HCEC 1CT (cell line): ENCODE data around the gene PRTFDC1.
"Not testable (repeated sequence)": the region's sequence is repeated elsewhere in the genome, so short reads cannot be mapped to it uniquely, and the experiment has no call there.

Experiments used
- DNase-seq: peaks from one replicate; pipeline ENCODE4 v3.0.0-alpha.2; 2017

Gene PRTFDC1

GRCh38 chr10:24952143-24952706, at the start of gene PRTFDC1:
TSS of gene PRTFDC1 (minus strand) at chr10:24952606. CDS start at chr10:24952575, 31 bp downstream.
- DNase-seq: peak; percentile 60

- DNase-seq: no peak
Observed at GRCh38 chr10:24998044-24998443, 45.6 kb upstream of the PRTFDC1 start.

GRCh38 chr10:24995072-24995471, 42.7 kb upstream of the PRTFDC1 start:
- DNase-seq: no peak

GRCh38 chr10:24993237-24993958, 41.0 kb upstream of the PRTFDC1 start:
- DNase-seq: no peak

GRCh38 chr10:24992512-24993133, 40.2 kb upstream of the PRTFDC1 start:
- no peak for DNase-seq

GRCh38 chr10:24991298-24991697, 38.9 kb upstream of the PRTFDC1 start:
- DNase-seq: no peak

- peak; percentile 39 for DNase-seq
Observed at GRCh38 chr10:24989867-24990266, 37.5 kb upstream of the PRTFDC1 start.

GRCh38 chr10:24988831-24989640, 36.6 kb upstream of the PRTFDC1 start:
- DNase-seq: no peak

- DNase-seq: no peak
Observed at GRCh38 chr10:24984906-24985305, 32.5 kb upstream of the PRTFDC1 start.

- no peak for DNase-seq
Observed at GRCh38 chr10:24983946-24984345, 31.5 kb upstream of the PRTFDC1 start.

GRCh38 chr10:24983130-24983529, 30.7 kb upstream of the PRTFDC1 start:
- no peak for DNase-seq

GRCh38 chr10:24982319-24983112, 30.1 kb upstream of the PRTFDC1 start:
- DNase-seq: no peak

GRCh38 chr10:24981161-24981710, 28.8 kb upstream of the PRTFDC1 start:
- no peak for DNase-seq

- DNase-seq: no peak
Observed at GRCh38 chr10:24979685-24980084, 27.3 kb upstream of the PRTFDC1 start.

- peak; percentile 72 for DNase-seq
Observed at GRCh38 chr10:24974976-24975375, 22.6 kb upstream of the PRTFDC1 start.

- no peak for DNase-seq
Observed at GRCh38 chr10:24973163-24973562, 20.8 kb upstream of the PRTFDC1 start.

- DNase-seq: no peak
Observed at GRCh38 chr10:24971374-24971773, 19.0 kb upstream of the PRTFDC1 start.

GRCh38 chr10:24969841-24970281, 17.5 kb upstream of the PRTFDC1 start:
- no peak for DNase-seq

GRCh38 chr10:24968951-24969350, 16.5 kb upstream of the PRTFDC1 start:
- DNase-seq: not testable (repeated sequence)

GRCh38 chr10:24968349-24968748, 15.9 kb upstream of the PRTFDC1 start:
- no peak for DNase-seq

GRCh38 chr10:24966962-24967481, 14.6 kb upstream of the PRTFDC1 start:
- no peak for DNase-seq

GRCh38 chr10:24965051-24965450, 12.6 kb upstream of the PRTFDC1 start:
- DNase-seq: no peak
